Spleen (tissue), 11 donors: ENCODE results near the gene ATF4. TPM values are rescaled to one million over a fixed set of nuclear protein-coding genes. Genes with fewer than 3 reads are reported as not detected.
A peak's percentile ranks its signal among the peaks of the same experiment; 100 is the strongest.

Experiments used
- DNase-seq: peaks from one replicate; pipeline ENCODE4 v3.0.0-alpha.2; 2020
- H3K27ac ChIP-seq, 8 donors: fragments of 200-600 bp; sonication (generic) in 7 of 8; 1 replicate in 4 of 8; 2 replicates in 4 of 8; pipeline versions ENCODE4 v1.5.0 to v1.8.0; 2016 to 2021; ENCODE audit warnings: inconsistent platforms in 4 of 8, mild to moderate bottlenecking in 4 of 8, moderate library complexity in 1 of 8
- H3K27me3 ChIP-seq, 7 donors: fragments of 200-600 bp; sonication (generic) in 6 of 7; replicated peaks in 1 of 7; 1 replicate in 4 of 7; 2 replicates in 3 of 7; pipeline versions ENCODE4 v1.5.0 to v1.8.0; 2016 to 2021; ENCODE audit warnings: inconsistent platforms in 3 of 7, mild to moderate bottlenecking in 1 of 7
- H3K36me3 ChIP-seq, 6 donors: fragments of 200-600 bp; sonication (generic) in 5 of 6; 1 replicate in 4 of 6; 2 replicates in 2 of 6; pipeline versions ENCODE4 v1.5.0 to v1.8.0; 2016 to 2021; ENCODE audit warnings: inconsistent platforms in 2 of 6
- H3K4me1 ChIP-seq, 6 donors: fragments of 200-600 bp; sonication (generic) in 5 of 6; 1 replicate in 3 of 6; 2 replicates in 3 of 6; pipeline versions ENCODE4 v1.5.0 to v1.8.0; 2016 to 2021; ENCODE audit warnings: inconsistent platforms in 3 of 6
- H3K4me3 ChIP-seq, 8 donors: fragments of 200-600 bp; sonication (generic) in 7 of 8; 1 replicate in 4 of 8; 2 replicates in 4 of 8; pipeline versions ENCODE4 v1.5.0 to v1.8.0; 2016 to 2021; ENCODE audit warnings: inconsistent platforms in 4 of 8, mild to moderate bottlenecking in 4 of 8, moderate library complexity in 2 of 8
- H3K9me3 ChIP-seq, 8 donors: fragments of 200-600 bp; sonication (generic) in 7 of 8; 1 replicate in 4 of 8; 2 replicates in 4 of 8; pipeline versions ENCODE4 v1.5.0 to v1.8.0; 2016 to 2021; ENCODE audit warnings: inconsistent platforms in 4 of 8
- CTCF ChIP-seq, 11 experiments: fragments of 200-600 bp in 7 of 11; fragments of 450-650 bp in 4 of 11; sonication (generic) in 4 of 11; IDR thresholded peaks in 8 of 11; conservative IDR thresholded peaks in 3 of 11; 1 replicate in 7 of 11; 2 replicates in 4 of 11; pipeline versions ENCODE4 v1.4.0 to v1.8.0; 2016 to 2021; ENCODE audit warnings: antibody characterized with exemption in 11 of 11, inconsistent platforms in 4 of 11, mild to moderate bottlenecking in 1 of 11
- POLR2A ChIP-seq, 3 donors: fragments of 450-650 bp; IDR thresholded peaks; one replicate each; pipeline ENCODE4 v1.5.1; 2017; ENCODE audit warnings: antibody characterized with exemption in 3 of 3, mild to moderate bottlenecking in 1 of 3
- POLR2AphosphoS5 ChIP-seq, 3 donors: sonication (generic); formaldehyde crosslinking; IDR thresholded peaks; one replicate each; pipeline ENCODE4 v1.5.1; 2017; ENCODE audit warnings: antibody characterized with exemption in 3 of 3
- WGBS, 5 donors: extraction: QIAGEN DNeasy Blood & Tissue Kit in 3 of 5; methylation state at CpG; one replicate each; pipeline versions ENCODE4 v1.1.5 to v1.1.7; 2013 to 2018; 5-methylcytosine and 5-hydroxymethylcytosine counted together
- intact Hi-C: fragments of 100-400 bp; cut with DNase I; formaldehyde crosslinking; loops from one replicate; pipeline ENCODE4 v1.15.0; 2023; ENCODE audit warnings: low total_unique reads
- polyA plus RNA-seq, 3 donors: library from polyadenylated mRNA; stranded (reverse); fragments of 200-250 nt; gene quantifications; one replicate each; pipeline ENCODE4 v1.2.1, GENCODE V29; 2013
- total RNA-seq, 7 donors: library from RNA; depleted of rRNA in 3 of 7; stranded (reverse); fragments of >200 nt in 3 of 7; fragmentation: NEBNext Ultra II Directional in 4 of 7; extraction: Animal tissue kit (Norgen Biotek cat#: 25700) in 4 of 7; gene quantifications; one replicate each; pipeline versions ENCODE4 v1.1.0 to v1.2.1, GENCODE V29; 2016 to 2021
- donor health status: healthy with polysubstance abuse.
- donor health status: DM: no; HTN: no; CAD: no; lungs with moderate emphysema.
- donor health status: DM: no; HTN: no; CAD: no.
- donor health status: Bipolar disorder and iron deficiency.
- donor health status: healthy.
- donor health status: DM: no; HTN: no; CAD: no.
- donor health status: DM: yes; HTN: yes; CAD: no.

ATF4 gene
- total and polyA plus RNA-seq, 10 donors, result 190 to 414 (median 274) TPM

GRCh38 chr22:39473851-39474250 lies 46.5 kb upstream of the ATF4 start:
- intact Hi-C loops, result no loop called here
- H3K36me3 ChIP-seq, result peaks cover 0 to 9% (median 0%) of the 10 kb centered on the region in 6 donors
- no peaks in the 10 kb centered on the region for H3K27me3 ChIP-seq
- H3K27ac ChIP-seq, result peak overlapping the region in 1 of 8 donors; percentile 17
- H3K4me1 ChIP-seq, result peaks cover 24 to 67% (median 43%) of the 10 kb centered on the region in 6 donors
- 86 to 95% (median 89%) methylated on average over 4 to 5 of the region's 5 CpGs for WGBS, 5 donors
- no peak for DNase-seq
- H3K9me3 ChIP-seq, result no peaks in the 10 kb centered on the region
- TF ChIP-seq POLR2AphosphoS5 (IDR thresholded peaks at IDR 0.05), result no peak
- no peak for TF ChIP-seq CTCF (IDR thresholded peaks at IDR 0.05 in 8 of 11, conservative IDR thresholded peaks at IDR 0.05 in 3 of 11)
- H3K4me3 ChIP-seq, result no peak overlapping the region

- Histone ChIP-seq H3K27me3 (no peaks in the 10 kb centered on the region), H3K9me3 (no peaks in the 10 kb centered on the region), H3K4me1 (peaks cover 24 to 61% (median 39%) of the 10 kb centered on the region in 6 donors), H3K36me3 (peaks cover 0 to 9% (median 0%) of the 10 kb centered on the region in 6 donors), H3K4me3 (no peak overlapping the region), H3K27ac (peak overlapping the region in 1 of 8 donors; percentile 17)
- WGBS, 5 donors, result 77 to 85% (median 83%) methylated on average over 11 of the region's 11 CpGs
- intact Hi-C loops, result no loop called here
- no peak for DNase-seq
- no peak for TF ChIP-seq CTCF (IDR thresholded peaks at IDR 0.05 in 8 of 11, conservative IDR thresholded peaks at IDR 0.05 in 3 of 11)
- TF ChIP-seq POLR2A (IDR thresholded peaks at IDR 0.05), result no peak
- no peak for TF ChIP-seq POLR2AphosphoS5 (IDR thresholded peaks at IDR 0.05)
Measured at GRCh38 chr22:39474351-39475111, 45.8 kb upstream of the ATF4 start.

GRCh38 chr22:39475337-39475736 lies 45.0 kb upstream of the ATF4 start:
- H3K27ac ChIP-seq, result no peak overlapping the region
- no peaks in the 10 kb centered on the region for H3K9me3 ChIP-seq
- intact Hi-C loops, result no loop called here
- TF ChIP-seq CTCF (IDR thresholded peaks at IDR 0.05 in 8 of 11, conservative IDR thresholded peaks at IDR 0.05 in 3 of 11) (no peak), POLR2AphosphoS5 (IDR thresholded peaks at IDR 0.05) (no peak), POLR2A (IDR thresholded peaks at IDR 0.05) (no peak)
- peaks cover 21 to 53% (median 32%) of the 10 kb centered on the region in 6 donors for H3K4me1 ChIP-seq
- H3K4me3 ChIP-seq, result no peak overlapping the region
- no peaks in the 10 kb centered on the region for H3K27me3 ChIP-seq
- 76 to 96% (median 83%) methylated on average over 5 to 9 of the region's 9 CpGs for WGBS, 5 donors
- no peak for DNase-seq
- peaks cover 0 to 9% (median 0%) of the 10 kb centered on the region in 6 donors for H3K36me3 ChIP-seq

- WGBS, 5 donors, result 80 to 92% (median 88%) methylated on average over 3 of the region's 3 CpGs
- DNase-seq, result no peak
- Histone ChIP-seq H3K9me3 (no peaks in the 10 kb centered on the region), H3K36me3 (peaks cover 0 to 9% (median 0%) of the 10 kb centered on the region in 6 donors), H3K4me1 (peaks cover 19 to 47% (median 26%) of the 10 kb centered on the region in 6 donors), H3K4me3 (no peak overlapping the region), H3K27ac (no peak overlapping the region), H3K27me3 (no peaks in the 10 kb centered on the region)
- TF ChIP-seq CTCF (IDR thresholded peaks at IDR 0.05 in 8 of 11, conservative IDR thresholded peaks at IDR 0.05 in 3 of 11) (no peak), POLR2AphosphoS5 (IDR thresholded peaks at IDR 0.05) (no peak), POLR2A (IDR thresholded peaks at IDR 0.05) (no peak)
- intact Hi-C loops, result no loop called here
Measured at GRCh38 chr22:39475902-39476301, 44.5 kb upstream of the ATF4 start.
